BE2C (cell line): ENCODE data around the gene RSPH6A.

Source experiments
- DNase-seq: peaks from one replicate; pipeline ENCODE4 v3.0.0-alpha.2; 2020
- H3K27me3 ChIP-seq: fragments of 250-450 bp; sonication (Bioruptor Pico); 2 replicates; pipeline ENCODE4 v1.5.1; 2020; ENCODE audit warnings: mild to moderate bottlenecking
- H3K36me3 ChIP-seq: fragments of 250-450 bp; sonication (Bioruptor Pico); 2 replicates; pipeline ENCODE4 v1.5.1; 2020; ENCODE audit warnings: mild to moderate bottlenecking
- H3K4me1 ChIP-seq: fragments of 250-450 bp; sonication (Bioruptor Pico); 2 replicates; pipeline ENCODE4 v1.5.1; 2020
- H3K4me3 ChIP-seq: 2 replicates; pipeline ENCODE4 v1.5.1; 2011; ENCODE audit warnings: low read depth, low read length
- H3K9me3 ChIP-seq: fragments of 250-450 bp; sonication (Bioruptor Pico); 2 replicates; pipeline ENCODE4 v1.5.1; 2020
- TF ChIP-seq, protein P1 (sequence below): IDR thresholded peaks from 2 replicates; pipeline ENCODE4 v1.5.1; 2012; ENCODE audit warnings: mild to moderate bottlenecking, low read depth, low read length

RSPH6A gene

DNA sequence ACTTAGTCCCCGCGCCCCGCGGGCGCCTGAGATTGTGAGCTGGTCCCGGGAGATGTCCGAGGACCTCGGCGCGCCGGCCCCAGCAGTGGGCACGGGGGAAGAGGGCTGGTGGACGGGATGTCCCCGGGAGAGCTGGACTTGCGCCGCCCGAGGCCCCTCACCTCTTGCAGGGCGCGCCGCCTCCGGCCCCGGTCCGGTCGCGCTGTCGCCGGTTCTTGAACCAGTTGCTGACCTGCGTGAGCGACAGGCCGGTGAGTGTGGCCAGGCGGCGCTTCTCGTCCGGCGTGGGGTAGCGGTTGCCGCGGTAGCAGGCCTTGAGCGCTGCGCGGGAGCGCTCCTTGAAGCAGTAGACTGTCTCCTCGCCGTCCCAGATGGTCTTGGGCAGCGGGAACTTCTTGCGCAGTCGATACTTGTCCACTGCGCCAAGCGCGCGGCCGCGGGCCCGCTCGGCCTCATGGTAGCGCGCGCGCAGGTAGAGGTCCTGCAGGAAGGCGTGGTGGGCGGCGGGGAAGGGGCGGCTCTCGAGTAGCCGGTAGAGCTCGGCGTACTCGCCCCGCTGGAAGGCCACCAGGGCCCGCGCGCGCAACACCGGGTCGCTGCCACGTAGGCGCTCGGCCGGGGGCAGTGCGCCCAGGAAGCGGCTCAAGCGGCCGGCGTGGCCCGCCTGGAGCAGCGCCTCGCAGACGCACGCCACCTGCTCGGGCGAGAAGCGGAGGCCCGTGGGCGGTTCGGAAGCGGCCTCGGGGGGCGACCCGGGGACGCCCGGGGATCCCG is 47.0 kb downstream of the RSPH6A start:
- Histone ChIP-seq H3K9me3 (no peaks in the 10 kb centered on the region), H3K4me1 (peaks cover 8% of the 10 kb centered on the region), H3K27me3 (peaks cover 22% of the 10 kb centered on the region), H3K36me3 (no peaks in the 10 kb centered on the region), H3K4me3 (peak overlapping the region; percentile 70)
- DNase-seq = no peak
- TF ChIP-seq, protein P1, sequence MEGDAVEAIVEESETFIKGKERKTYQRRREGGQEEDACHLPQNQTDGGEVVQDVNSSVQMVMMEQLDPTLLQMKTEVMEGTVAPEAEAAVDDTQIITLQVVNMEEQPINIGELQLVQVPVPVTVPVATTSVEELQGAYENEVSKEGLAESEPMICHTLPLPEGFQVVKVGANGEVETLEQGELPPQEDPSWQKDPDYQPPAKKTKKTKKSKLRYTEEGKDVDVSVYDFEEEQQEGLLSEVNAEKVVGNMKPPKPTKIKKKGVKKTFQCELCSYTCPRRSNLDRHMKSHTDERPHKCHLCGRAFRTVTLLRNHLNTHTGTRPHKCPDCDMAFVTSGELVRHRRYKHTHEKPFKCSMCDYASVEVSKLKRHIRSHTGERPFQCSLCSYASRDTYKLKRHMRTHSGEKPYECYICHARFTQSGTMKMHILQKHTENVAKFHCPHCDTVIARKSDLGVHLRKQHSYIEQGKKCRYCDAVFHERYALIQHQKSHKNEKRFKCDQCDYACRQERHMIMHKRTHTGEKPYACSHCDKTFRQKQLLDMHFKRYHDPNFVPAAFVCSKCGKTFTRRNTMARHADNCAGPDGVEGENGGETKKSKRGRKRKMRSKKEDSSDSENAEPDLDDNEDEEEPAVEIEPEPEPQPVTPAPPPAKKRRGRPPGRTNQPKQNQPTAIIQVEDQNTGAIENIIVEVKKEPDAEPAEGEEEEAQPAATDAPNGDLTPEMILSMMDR = no peak

DNA sequence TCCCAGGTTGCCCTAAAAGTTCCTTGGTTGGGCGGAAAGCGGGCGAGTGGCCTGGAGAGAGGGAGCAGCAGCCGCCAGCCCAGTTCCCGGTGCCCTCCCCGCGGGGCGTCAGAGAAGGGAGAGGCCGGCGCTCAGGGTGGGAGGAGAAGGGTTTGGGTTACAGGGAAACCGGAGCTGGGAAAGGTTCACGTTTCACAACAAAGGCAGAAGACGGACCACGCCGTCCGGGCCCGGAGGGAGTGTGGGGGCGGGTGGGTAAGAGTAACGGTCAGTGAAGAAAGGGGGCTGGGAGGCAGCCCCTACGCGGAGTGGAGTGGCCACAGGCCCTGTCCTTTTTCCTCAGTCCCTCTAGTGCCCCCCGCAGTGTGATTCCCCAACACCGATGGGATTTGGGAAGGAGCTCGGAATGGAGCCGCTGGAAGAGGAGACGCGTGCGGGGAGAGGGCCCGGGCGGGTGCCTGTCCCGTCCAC is 47.7 kb downstream of the RSPH6A start:
- Histone ChIP-seq H3K27me3 (peaks cover 22% of the 10 kb centered on the region), H3K4me1 (peaks cover 6% of the 10 kb centered on the region), H3K36me3 (no peaks in the 10 kb centered on the region), H3K9me3 (no peaks in the 10 kb centered on the region), H3K4me3 (peak overlapping the region; percentile 70)
- TF ChIP-seq, protein P1 = no peak
- no peak for DNase-seq

DNA sequence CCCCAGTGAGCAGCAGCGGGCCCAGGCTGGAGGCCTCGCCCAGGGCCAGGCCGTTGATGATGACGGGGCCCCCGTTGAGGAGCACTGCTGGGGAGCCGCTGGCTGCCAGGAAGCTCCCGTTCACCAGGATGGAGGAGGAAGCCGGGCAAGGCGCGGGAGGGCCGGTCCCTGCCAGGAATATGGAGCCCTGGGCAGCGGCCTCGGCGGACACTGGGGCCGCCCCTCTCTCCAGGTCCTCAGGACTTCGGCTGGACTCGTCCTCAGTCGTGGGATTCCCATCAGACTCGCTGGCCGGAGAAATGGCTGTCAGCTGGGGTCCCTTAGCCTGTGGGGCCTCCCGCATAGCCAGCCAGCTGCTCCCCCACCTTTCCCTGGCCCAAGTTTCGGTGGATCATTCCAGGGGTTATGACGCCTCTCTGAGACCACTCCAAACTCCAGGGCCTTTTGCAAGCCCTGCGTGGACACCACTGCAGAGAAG is 48.2 kb downstream of the RSPH6A start:
- H3K4me3 ChIP-seq = no peak overlapping the region
- peaks cover 5% of the 10 kb centered on the region for H3K4me1 ChIP-seq
- no peak for DNase-seq

DNA sequence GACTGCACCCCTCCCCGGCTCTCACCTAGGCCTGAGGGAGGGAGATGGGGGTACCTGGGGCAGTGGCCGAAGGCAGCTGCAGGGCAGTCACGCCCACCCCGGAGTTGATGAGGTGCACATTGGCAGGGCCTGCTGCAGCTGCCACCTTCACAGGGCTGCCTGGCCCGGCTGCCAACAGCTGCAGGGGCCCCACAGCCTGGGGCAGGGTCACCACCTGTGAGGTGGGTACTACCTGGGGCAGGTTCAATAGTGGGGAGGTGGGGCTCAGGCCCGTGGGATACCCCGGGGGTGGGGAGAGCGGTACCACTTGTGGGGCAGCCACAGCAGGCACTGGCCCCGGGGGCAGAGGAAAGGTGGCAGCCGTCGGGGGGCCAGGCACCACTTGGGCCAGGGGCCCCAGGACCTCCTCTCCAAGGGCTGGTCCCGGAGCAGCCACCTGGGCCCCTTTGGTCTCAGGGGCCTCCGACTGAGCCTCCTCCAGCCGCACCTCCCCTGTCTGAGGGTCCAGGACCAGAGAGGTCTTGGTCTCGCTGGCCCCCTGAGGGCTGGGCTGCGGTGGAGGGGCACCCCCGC is 48.7 kb downstream of the RSPH6A start:
- TF ChIP-seq, protein P1 = no peak
- H3K9me3 ChIP-seq = no peaks in the 10 kb centered on the region
- H3K27me3 ChIP-seq = peaks cover 22% of the 10 kb centered on the region
- no peak for DNase-seq
- H3K4me3 ChIP-seq = no peak overlapping the region
- H3K36me3 ChIP-seq = no peaks in the 10 kb centered on the region
- H3K4me1 ChIP-seq = peaks cover 5% of the 10 kb centered on the region

More for the DNA sequence above, 48.2 kb downstream of the RSPH6A start:
- Histone ChIP-seq H3K36me3 (no peaks in the 10 kb centered on the region), H3K9me3 (no peaks in the 10 kb centered on the region), H3K27me3 (peaks cover 22% of the 10 kb centered on the region)
- TF ChIP-seq, protein P1 = no peak

DNA sequence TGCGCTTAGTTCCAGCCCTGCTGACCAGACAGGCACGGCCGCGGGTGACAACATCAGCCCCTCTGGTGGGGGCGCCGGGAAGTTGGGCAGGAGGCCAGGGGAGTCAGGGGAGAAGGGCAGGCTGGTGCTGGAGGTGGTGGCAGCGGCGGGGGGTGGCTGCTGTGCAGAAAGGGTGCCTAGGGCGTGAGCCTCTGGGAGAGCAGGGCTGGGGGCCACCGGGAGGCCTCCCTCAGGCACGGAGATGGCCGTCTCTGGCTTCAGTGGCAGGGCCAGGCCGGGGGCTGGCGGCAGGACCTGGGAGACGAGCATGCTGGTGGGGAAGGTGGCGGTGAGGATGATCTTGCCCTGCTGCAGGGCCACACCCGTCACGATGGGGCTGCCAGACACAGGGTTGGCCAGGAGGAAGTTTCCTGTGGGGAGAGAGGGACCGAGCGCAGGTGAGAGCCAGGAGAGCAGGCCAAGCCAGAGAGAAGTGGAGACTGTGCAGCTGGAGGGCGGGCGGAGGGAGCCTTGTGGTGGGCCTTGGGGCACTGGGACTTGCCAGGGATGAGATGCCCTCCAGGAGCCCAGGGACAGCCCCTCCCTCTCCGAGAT is 49.3 kb downstream of the RSPH6A start:
- DNase-seq = no peak
- Histone ChIP-seq H3K4me1 (no peaks in the 10 kb centered on the region), H3K4me3 (no peak overlapping the region), H3K36me3 (no peaks in the 10 kb centered on the region), H3K9me3 (no peaks in the 10 kb centered on the region), H3K27me3 (peaks cover 22% of the 10 kb centered on the region)
- TF ChIP-seq, protein P1 = no peak
